ENCODE measurements around the gene WDR45.
A peak's percentile ranks its signal among the peaks of the same experiment; 100 is the strongest.
"Not testable (repeated sequence)": the region's sequence is repeated elsewhere in the genome, so short reads cannot be mapped to it uniquely, and the experiment has no call there.

The WDR45 gene

DNA sequence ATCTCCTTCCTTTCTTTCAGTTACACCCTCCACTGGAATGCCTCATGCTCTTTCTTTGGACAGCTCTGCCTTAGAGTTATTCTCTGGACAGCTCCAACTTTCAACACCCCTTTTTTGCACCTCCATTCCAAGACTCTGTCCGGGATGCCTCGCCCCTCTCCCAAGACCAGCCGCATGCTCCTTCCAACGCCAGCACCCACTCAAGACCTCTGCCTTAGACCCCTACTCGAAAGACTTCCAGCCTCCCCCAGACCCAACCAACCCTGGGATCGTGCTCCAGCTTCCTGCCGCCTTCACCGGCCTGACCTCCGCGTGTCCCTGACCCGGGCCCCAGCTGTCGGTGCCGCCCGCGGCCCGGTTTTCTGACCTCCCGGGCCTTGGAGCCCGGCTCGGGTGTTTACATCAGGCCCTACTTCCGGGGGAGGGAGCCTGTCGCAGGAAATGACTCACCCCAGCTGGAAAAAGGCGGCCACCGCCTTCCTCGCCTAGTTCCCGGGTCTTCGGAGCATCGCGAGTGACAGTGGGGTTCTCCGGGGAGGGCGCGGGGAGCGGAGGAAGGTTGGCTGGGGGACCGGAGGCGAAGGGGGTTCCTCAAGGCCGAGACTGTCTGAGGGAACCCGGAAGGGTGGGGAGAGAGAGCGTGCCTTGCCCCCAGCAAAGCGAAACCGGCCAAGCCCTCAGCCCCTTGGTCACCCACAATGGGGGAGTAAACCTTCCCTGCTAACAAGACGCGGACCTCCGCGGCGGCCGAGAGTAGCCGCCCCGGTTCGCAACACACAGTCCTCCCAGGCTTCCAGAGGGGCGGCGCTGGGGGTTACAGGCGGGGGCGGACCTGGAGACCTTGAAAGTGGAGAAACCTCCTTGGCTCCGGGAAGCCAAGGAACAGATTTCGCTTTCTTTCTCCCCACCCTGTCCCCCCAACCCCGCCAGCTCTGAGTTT, at the start of gene WDR45:
Gene WDR45 (minus strand): TSS at position 399 of the 940 bp plus-strand sequence. CDS start 1,792 bp downstream, outside the sequence.
- FAIRE-seq, result peak; percentile 87

DNA sequence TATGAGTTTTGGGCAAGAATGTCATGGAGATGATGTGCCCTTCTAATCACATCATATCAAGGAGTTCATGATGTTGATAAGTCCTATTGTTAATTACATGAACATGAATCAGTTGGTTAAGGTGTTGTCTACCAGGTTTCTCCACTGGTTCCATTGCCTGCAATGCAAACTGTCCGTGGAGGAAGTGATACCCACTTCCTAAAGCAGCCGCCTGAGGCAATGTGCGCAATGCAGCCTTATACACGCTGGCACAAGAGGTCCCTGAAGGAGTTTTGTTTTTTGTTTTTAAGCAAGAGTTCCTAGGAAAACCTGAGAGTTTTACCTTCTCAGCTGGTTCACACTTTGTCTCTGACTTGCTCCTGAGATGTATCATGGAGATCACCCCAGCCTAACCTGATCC, 49.7 kb upstream of the WDR45 start:
- no peak for DNase-seq (ENCODE audit: insufficient read length, low spot score)
- no peak for FAIRE-seq

More for the DNA sequence above, at the start of gene WDR45:
- DNase-seq (ENCODE audit: insufficient read length, low spot score), result peak; percentile 63

DNA sequence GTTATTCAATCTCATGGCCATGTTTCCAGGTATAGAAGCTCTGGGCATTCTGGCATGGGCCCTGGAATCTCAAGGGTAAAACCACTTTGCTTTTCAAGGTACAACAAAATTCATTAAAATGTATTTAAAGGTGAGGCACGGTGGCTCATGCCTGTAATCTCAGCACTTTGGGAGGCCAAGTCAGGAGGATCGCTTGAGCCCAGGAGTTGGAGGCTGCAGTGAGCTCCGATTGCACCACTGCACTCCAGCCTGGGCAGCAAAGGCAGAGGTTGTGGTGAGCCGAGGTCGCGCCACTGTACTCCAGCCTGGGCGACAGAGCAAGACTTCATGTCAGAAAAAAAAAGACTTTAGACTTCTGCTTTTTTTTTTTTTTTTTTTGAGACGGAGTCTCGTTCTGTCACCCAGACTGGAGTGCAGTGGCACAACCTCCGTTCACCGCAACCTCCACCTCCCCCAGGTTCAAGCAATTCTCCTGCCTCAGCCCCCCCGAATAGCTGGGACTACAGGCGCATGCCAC, 48.1 kb upstream of the WDR45 start:
- FAIRE-seq; DNase-seq (ENCODE audit: insufficient read length, low spot score): not testable (repeated sequence)

DNA sequence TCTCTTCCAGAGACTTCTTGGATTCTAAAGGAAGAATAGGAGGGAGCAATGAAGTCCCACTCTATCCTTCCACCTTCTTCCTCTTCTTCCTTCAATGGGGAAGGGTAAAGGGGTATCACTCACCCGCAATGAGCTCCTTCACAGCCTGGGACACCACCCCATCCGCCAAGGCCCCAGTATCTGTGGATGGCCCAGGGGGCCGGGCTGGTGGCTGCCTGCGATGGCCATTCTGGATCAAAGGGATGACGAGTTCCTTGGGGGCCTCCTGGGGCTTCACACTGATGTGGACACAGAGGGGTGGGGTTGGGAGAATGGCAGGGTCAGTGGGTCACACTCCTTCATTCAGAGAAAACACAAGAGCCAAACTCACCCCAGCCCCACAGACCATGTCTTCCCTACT, 42.8 kb upstream of the WDR45 start:
- DNase-seq (ENCODE audit: insufficient read length, low spot score) (no peak), FAIRE-seq (no peak)

DNA sequence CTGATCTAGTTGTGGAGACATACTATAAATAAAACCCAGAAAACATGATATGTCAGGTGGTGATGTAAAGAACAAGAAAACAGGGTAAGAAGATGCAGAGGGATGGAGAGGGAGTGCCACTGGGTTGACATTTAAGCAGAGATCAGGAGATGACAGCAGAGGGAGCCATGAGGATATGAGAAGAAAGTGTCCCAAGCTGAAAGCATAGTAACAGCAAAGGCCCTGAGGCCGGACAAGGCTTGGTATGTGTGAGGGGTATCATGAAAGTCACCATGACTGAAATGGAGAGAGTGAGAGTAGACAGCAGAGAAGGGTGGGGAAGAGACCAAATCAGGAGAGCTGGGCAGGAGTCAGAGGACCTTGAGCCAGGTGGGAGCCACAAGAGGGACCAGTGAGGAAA, 40.4 kb upstream of the WDR45 start:
- DNase-seq (ENCODE audit: insufficient read length, low spot score), result no peak
- FAIRE-seq, result no peak

DNA sequence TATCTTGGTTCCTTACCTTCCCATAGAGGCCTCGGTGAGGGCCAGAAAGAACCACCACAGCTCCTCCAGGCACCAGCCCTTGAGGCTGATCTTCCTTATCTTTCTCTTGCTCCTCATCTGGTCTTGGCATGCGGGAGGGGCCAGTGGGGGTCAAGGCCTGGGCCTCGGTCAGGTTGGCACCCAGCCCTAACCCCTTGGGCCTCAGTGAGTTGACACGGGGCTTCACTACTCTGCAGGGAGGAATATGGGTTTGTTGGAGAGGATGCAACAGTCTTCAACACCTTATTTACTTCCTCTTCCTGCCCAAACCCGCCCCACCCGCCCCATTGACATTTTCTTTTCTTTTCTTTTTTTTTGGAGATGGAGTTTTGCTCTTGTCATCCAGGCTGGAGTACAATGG, 37.9 kb upstream of the WDR45 start:
- no peak for FAIRE-seq
- no peak for DNase-seq (ENCODE audit: insufficient read length, low spot score)

DNA sequence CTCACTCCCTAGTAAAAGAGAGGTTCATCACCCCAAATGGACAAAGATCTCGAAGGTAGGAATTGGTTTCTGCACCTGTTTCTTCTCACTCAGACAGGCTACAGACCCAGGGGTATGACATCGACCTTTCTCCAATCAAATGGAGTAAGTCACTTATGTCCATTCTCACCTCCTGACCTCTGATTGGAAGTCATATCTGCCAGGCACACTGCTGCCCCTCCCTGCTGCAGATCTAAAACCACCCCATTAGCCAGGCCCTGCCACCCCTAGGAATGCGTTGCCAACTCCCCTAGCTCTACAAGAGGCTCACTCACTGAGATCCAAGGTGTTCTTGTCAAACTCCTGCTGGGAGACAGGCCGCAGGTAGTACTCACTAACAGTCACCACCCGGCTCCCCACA, 37.0 kb upstream of the WDR45 start:
- DNase-seq (ENCODE audit: insufficient read length, low spot score) (no peak), FAIRE-seq (no peak)

DNA sequence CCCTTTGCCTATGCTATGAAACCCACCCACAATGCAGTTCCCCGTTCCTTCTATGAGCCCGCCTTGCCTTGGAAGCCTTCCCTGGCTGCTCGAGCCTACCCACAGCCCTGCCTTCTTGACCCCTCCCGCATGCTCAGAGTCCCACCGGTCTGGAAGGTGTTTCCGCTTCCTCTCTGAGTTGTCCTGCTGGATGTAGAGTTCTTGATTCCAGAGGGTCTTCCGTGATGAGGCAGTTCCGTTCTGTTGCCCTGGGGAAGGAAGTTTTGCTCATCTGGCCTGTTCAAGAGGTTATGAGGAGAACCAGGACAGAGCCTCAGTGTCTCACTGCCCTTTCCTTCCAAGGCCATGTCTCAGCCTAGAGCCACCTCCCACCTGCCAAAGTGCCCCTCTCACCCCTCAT, 36.4 kb upstream of the WDR45 start:
- FAIRE-seq (no peak), DNase-seq (ENCODE audit: insufficient read length, low spot score) (no peak)

DNA sequence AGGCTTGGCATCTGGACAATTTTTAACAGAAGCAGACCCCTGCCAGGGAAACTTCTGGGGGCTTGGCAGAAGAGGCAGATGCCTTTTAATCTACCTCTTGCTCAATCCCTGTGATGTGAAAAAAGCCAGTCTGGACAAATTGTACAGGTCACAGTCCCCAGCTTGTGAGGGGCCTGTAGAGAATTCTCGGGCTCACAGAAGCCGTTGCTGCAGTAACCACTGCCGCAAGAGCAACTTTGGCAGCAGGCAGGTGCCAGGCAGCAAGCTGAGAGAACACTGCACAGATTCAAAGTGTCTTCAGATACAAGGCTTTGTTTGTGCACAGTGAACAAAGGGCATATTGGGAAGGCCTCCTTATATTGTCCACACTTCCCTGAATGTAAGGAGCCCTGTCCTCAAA, 32.1 kb upstream of the WDR45 start:
- DNase-seq (ENCODE audit: insufficient read length, low spot score) (no peak), FAIRE-seq (no peak)

DNA sequence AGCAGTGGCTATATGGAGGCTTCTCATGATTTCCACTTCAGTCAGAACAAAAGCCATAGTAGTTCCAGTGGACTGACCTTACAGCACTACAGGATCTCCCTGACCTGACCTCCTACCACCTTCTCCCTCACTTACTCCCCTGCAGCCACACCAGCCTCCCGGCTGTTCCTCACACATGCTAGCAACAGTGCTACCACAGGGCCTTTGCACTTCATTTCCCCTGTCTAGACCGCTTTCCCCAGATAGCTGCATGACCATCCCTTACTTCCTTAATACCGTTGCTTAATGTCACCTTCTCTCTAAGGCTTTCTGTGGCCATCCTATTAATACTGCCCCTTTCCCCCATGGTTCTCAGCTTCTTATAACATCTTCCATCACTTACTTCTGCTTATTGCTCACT, 30.7 kb upstream of the WDR45 start:
- FAIRE-seq (no peak), DNase-seq (ENCODE audit: insufficient read length, low spot score) (no peak)

DNA sequence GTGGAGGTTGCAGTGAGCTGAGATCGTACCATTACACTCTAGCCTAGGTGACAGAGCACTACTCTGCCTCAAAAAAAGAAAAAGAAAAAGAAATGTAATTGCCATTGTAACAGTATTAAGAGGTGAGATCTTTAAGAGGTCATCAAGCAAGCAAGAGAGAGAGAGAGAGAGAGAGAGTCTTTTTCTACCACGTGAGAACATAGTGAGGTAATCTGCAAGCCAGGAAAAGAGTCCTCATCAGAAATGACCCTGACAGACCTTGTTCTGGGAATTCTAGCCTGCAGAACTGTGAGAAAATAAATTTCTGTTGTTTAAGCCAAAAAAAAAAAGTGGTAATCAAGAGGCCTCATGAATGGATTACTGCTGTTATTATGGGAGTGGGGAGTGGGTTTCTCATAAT, 29.0 kb upstream of the WDR45 start:
- no peak for DNase-seq (ENCODE audit: insufficient read length, low spot score)
- FAIRE-seq, result no peak

DNA sequence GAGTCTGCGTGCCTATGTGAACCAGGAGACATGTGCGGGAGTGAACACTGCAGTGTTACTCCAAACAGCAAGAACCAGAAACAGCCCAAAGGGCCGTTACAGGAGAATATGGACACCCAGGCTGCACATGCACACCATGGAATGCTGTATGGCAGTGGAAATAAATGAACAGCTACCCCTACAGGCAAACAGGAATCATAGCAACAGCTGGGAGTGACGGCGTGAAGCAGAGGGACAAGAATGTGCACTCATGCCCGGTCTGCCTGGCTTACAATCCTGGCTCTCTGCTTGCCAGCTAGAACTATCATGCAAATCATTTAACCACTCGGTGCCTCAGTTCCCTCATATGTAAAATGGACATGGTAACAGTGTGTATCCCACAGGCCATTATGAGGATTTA, 27.2 kb upstream of the WDR45 start:
- no peak for FAIRE-seq
- no peak for DNase-seq (ENCODE audit: insufficient read length, low spot score)

DNA sequence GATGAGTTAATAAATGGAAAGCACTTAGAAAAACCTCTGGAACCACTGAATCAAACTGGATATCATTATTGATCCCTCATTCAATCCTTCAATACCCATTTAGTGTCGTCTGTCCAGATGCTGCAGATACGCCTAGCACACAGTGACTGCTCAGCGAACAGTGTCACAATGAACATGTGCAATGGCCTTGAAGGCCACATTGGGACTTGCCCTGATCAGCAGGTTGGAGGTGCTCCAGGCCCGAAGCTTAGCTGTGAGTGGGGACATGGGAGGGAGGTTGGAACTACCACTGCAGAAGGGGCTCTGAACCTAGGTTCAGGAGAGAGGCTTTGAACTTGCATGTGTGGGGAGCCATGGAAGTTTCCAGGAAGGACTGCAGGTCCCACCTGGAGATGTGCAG, 26.6 kb upstream of the WDR45 start:
- DNase-seq (ENCODE audit: insufficient read length, low spot score) (no peak), FAIRE-seq (no peak)

DNA sequence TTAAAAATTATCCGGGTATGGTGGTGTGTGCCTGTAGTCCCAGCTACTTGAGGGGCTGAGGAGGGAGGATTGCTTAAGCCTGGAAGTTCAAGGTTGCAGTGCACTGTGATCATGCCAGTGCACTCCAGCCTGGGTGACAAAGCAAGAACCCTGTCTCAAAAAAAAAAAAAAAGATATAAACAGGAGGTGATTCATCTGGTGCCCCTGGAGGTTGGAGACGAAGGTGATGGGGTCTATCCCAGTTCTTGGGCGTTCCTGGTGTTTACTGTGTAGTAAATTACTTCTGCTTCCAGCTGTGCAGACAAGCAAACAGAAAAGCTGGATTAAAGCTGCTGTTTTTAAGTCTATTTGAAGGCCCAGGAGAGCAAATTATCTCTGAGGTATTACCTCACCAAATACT, 23.9 kb upstream of the WDR45 start:
- FAIRE-seq (no peak), DNase-seq (ENCODE audit: insufficient read length, low spot score) (no peak)

DNA sequence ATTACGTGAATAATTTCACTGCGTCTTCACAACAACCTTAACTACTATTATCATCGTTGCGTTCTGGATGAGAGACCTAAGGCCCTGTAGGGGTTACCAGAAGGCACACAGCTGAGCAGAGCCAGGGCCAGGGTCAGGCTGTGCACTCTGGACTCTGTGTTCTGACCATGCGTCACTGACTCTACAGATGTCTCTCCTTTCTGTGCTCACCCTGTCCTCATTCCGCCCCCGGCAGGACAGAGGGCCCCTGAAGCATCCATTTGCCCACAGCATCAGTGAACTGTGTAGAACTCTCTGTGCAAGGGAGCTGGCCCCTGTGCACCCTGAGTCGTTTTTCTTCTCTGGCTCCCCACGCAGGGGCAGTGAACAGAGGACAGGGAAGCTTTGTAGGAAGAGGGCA, 22.5 kb upstream of the WDR45 start:
- FAIRE-seq, result no peak

DNA sequence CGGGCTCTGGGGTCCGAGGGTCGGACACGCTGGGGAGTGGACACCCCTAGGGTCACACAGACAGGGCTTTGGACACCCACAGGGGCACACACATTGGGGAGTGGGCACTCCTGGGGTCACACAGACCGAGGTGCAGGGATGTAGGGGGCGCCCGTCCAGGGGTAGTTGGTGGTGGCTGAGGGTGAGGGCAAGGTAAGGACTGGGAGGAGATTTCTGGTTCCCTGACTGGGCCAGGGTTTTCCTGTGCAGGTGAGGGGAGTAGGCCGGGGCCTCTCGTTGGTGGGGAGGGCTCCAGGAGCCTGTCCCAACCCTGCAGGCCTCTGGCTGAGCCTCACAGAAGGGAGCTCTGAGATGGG, 21.9 kb upstream of the WDR45 start:
- DNase-seq (ENCODE audit: insufficient read length, low spot score) (no peak), FAIRE-seq (no peak)

More for the DNA sequence above, 22.5 kb upstream of the WDR45 start:
- DNase-seq (ENCODE audit: insufficient read length, low spot score), result no peak

DNA sequence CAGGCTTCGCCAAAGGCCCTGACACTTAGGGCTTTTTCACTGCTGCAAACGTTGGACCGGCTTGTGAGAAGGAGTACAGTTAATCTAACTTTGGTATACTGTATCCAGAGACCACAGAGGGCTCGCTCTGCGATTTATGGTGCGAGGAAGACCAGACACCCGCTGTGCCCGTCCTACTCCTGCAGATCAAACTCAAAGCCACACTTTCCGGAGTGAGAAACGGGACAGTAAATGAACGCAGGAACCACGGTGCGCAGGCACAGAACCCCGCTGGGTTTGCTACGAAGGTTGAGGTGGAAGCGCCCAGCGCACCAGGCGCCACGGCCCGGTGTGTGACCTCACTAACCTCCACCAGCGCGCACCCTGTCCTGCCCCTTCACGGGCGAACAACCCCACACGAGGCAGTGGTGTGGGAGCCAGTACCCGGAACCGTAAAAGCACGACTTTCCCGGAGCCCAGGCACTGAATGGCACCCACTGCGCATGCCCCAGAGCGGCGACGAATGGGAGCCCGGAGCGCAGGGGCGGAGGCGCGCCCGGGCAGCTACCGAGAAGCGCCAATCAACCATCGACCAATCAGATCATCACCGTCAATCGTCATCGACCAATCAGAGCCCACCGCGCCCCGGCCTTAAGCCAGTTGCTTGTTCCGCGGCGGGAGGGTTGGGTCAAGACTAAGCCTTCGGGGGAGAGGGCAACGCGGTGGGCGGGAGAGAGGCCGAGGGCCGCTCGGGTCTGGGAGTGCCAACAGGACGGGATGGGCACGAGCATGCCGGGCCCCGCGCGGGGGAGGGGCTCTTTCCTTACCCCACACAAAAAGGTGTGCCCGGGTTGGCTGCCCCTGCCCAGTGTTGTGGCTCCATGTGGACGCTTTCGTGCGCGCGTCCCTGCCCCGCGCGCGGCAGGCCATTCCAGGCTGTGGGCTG, 21.3 kb upstream of the WDR45 start:
- FAIRE-seq (peak; percentile 98), DNase-seq (ENCODE audit: insufficient read length, low spot score) (peak; percentile 87)

DNA sequence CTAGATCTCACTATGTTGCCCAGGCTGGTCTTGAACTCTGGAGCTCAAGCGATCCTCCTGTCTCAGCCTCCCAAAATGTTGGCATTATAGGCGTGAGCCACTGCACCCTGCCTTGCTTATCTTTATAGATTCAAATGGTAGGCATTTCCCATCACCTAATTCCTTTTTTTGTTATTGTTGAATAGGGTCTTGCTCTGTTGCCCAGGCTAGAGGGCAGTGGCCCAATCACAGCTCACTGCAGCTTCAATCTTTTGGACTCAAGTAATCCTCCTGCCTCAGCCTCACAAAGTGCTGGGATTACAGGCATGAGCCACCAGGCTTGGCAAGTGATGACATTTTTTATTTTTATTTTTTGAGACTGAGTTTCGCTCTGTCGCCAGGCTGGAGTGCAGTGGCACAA, 16.7 kb upstream of the WDR45 start:
- FAIRE-seq (no peak), DNase-seq (ENCODE audit: insufficient read length, low spot score) (no peak)

DNA sequence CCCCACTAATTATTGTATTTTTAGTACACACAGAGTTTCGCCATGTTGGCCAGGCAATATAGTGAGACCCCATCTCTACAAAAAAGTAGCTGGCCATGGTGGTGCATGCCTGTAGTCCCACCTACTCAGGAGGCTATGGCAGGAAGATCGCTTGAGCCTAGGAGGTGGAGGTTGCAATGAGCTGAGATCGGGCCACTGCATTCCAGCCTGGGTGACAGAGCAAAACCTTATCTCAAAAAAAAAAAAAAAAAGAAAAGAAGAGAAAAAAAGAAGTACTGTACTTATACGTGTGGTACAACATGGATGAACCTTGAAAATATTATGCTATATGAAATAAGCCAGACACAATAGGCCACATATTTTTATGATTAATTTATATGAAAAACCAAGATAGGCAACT, 9.9 kb upstream of the WDR45 start:
- FAIRE-seq (no peak), DNase-seq (ENCODE audit: insufficient read length, low spot score) (no peak)

DNA sequence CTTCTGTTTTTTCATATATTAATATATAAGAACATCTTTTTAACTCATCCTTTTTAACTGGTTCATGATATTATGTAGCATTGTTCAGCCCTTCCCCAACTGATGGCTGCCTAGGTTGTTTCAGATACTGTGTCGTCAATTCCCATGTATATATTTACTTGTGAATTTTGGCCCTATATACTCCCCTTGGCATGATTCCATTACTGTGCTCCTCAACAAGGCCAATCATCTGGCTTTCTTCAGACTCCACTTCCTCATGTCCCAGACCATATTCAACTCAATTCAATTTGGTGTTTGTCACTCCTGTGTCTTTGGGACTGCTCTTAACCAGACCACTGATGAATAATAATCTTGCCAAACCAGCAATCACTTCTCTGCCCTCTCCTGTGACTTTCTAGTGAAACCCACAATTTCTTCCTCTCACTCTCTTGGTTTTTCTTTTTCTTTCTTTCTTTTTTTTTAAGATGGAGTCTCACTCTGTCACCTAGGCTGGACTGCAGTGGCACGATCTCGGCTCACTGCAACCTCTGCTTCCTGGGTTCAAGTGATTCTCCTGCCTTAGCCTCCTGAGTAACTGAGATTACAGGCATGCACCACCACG, 2.7 kb upstream of the WDR45 start:
- FAIRE-seq, result peak; percentile 42

DNA sequence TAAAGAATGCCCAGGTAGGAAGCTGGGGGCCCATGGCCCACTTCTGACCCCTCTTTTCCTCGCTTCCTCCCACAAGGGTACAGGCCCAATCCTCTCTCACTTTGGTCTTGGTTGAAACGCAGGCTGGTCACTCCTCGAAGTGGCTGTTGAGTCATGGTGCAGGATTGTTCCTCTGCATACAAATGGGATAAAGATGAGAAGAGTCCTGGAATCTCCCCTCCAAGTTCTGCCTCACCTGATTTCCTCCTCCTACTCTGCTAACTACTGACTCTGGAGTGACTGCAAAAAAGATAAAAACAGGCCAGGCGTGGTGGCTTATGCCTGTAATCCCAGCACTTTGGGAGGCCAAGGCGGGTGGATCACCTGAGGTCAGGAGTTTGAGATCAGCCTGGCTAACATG, 1.7 kb downstream of the WDR45 start:
- no peak for FAIRE-seq
- DNase-seq (ENCODE audit: insufficient read length, low spot score), result no peak

More for the DNA sequence above, 2.7 kb upstream of the WDR45 start:
- DNase-seq (ENCODE audit: insufficient read length, low spot score), result no peak
